Activated naive CD8-positive, alpha-beta T cell (primary cell): ENCODE data around the gene PPP1R3D.
"Not testable (repeated sequence)": the region's sequence is repeated elsewhere in the genome, so short reads cannot be mapped to it uniquely, and the experiment has no call there.

Source experiments
- H3K27ac Mint-ChIP-seq: one replicate; pipeline ENCODE4 v1.8.0; 2021; ENCODE audit warnings: mixed read lengths
- H3K27me3 Mint-ChIP-seq: one replicate; pipeline ENCODE4 v1.8.0; 2021; ENCODE audit warnings: mixed read lengths
- H3K36me3 Mint-ChIP-seq: one replicate; pipeline ENCODE4 v1.8.0; 2021; ENCODE audit warnings: mixed read lengths
- H3K4me1 Mint-ChIP-seq: one replicate; pipeline ENCODE4 v1.8.0; 2021; ENCODE audit warnings: low read depth, mixed read lengths
- H3K4me3 Mint-ChIP-seq: one replicate; pipeline ENCODE4 v1.8.0; 2021; ENCODE audit warnings: mild to moderate bottlenecking, mixed read lengths
- H3K9me3 Mint-ChIP-seq: one replicate; pipeline ENCODE4 v1.8.0; 2021; ENCODE audit warnings: low read depth, mixed read lengths

The PPP1R3D gene

DNA sequence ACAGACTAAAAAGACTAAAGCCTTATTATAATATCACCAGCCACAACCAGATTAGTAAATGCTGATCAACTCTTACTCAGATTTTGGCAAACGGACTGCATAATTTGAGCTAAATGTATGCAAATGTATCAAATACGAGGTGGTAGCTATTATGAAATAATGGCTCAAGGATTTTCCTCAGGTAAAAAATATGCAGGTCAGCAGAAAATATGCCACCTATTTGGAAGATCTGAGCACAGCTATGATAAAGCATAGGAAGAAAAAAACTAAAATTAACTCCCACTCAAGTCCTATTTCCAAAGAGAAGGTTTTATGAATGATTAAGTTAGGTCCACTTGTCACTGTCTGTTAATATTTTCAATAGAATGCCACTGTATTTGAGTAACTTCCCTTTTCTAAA is 29.1 kb downstream of the PPP1R3D start:
- no peaks in the 10 kb centered on the region for H3K9me3 Mint-ChIP-seq
- peaks cover 2% of the 10 kb centered on the region for H3K36me3 Mint-ChIP-seq
- H3K4me3 Mint-ChIP-seq = no peak overlapping the region
- H3K27me3 Mint-ChIP-seq = peaks cover 1% of the 10 kb centered on the region
- no peaks in the 10 kb centered on the region for H3K4me1 Mint-ChIP-seq
- H3K27ac Mint-ChIP-seq = no peak overlapping the region

DNA sequence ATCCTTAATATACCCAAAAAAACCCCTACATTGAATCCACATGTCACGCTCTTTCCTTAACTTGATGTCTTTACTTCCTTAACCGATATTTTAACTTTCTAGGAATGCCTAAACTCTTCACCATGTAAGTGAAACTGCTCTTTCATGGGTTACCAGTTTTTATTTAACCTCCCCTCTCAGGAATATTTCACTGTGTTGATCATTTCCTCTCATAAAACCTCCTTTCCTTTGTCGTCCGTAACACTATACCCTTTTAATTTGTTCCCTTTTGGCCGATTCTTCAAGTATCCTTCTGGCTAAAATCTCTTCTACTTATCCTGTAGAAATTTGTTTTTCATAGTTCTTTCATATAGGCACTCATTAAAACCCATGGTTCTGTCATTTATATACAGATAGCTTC is 31.2 kb downstream of the PPP1R3D start:
- H3K4me3 Mint-ChIP-seq = no peak overlapping the region
- no peaks in the 10 kb centered on the region for H3K4me1 Mint-ChIP-seq
- H3K27me3 Mint-ChIP-seq = peaks cover 1% of the 10 kb centered on the region
- peaks cover 2% of the 10 kb centered on the region for H3K36me3 Mint-ChIP-seq
- no peaks in the 10 kb centered on the region for H3K9me3 Mint-ChIP-seq
- H3K27ac Mint-ChIP-seq = no peak overlapping the region

DNA sequence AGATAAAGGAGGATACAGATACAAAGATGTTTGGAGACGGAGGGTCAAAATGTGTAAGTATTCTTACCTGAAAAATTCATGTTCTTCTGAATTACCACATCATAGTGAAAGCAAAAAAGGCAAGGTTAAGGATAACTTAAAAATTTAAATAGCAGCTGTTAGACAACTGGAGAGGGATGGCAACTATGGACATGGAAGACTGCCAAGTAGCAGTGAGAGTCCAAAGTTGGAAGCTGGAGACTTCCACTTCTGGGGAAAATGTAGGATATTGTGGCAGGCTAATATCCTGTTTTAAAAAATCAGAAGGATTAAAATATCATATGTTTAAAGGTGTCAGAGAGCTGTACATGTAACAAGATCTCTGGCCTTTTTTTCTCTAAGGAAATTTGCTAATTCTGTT is 36.5 kb downstream of the PPP1R3D start:
- H3K27ac Mint-ChIP-seq = no peak overlapping the region
- H3K27me3 Mint-ChIP-seq = peaks cover 1% of the 10 kb centered on the region
- H3K9me3 Mint-ChIP-seq = no peaks in the 10 kb centered on the region
- H3K36me3 Mint-ChIP-seq = peaks cover 9% of the 10 kb centered on the region
- no peaks in the 10 kb centered on the region for H3K4me1 Mint-ChIP-seq
- no peak overlapping the region for H3K4me3 Mint-ChIP-seq

DNA sequence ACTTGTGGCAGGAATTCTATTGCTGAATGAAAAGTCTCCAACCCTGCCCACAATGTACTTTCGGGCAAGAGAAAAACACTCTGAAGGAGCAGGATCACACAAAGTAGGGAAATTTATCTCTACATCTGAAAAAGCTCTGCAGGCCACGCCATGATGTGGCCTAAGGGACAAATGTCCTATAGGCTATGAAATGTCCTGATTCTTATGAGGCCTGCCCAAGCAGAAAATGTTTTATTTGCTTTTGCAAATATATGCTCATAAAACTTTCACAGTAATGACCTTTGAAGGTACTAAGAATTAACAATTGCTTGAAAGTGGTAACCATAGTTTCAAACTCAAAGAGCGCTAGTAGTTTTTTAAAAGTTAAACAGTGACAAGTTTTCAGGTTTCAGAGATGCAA is 37.6 kb downstream of the PPP1R3D start:
- H3K4me3 Mint-ChIP-seq = no peak overlapping the region
- H3K36me3 Mint-ChIP-seq = peaks cover 8% of the 10 kb centered on the region
- H3K27me3 Mint-ChIP-seq = no peaks in the 10 kb centered on the region
- no peak overlapping the region for H3K27ac Mint-ChIP-seq
- H3K4me1 Mint-ChIP-seq = no peaks in the 10 kb centered on the region
- no peaks in the 10 kb centered on the region for H3K9me3 Mint-ChIP-seq

DNA sequence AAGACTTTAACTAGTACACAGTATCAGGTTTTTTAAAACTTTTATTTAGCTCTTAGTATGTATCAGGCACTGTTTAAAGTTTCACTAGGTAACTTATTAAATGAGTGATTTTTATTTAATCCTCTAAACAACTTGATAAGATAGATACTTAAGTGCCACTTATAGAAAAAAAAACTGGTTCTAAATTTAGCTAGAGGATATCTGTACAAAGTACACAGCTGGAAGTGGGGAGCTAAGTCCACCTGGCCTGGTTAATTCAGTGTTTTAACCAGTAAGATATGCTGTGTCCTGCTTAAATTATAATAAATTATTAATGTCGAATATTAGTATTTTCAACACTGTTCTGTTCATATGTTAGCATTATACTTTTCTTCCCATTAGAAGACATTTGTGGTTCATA is 44.2 kb downstream of the PPP1R3D start:
- Mint-ChIP-seq H3K4me3 (no peak overlapping the region), H3K27ac (no peak overlapping the region), H3K9me3 (no peaks in the 10 kb centered on the region), H3K36me3 (peaks cover 8% of the 10 kb centered on the region), H3K4me1 (peaks cover 3% of the 10 kb centered on the region), H3K27me3 (no peaks in the 10 kb centered on the region)

DNA sequence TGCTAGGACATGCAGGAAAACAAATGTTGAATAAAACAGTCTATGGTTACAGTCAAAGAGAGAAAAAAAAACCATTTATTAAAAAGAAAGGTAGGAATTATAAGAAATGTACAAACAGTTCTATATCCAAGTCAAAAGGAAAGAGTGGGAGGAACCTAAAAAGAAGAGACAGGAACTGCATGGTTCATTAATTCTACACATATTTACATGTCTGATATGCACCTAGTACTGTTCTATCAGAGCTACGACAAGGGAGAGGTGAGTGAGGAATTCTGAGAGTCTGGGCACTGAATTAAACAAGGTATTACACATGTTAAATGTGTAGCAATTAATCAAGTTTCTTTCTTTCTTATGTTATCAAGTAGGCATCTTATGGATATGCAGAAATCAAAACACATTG is 48.5 kb downstream of the PPP1R3D start:
- H3K27me3 Mint-ChIP-seq = no peaks in the 10 kb centered on the region
- no peak overlapping the region for H3K27ac Mint-ChIP-seq
- H3K36me3 Mint-ChIP-seq = peaks cover 12% of the 10 kb centered on the region
- H3K9me3 Mint-ChIP-seq = peaks cover 3% of the 10 kb centered on the region
- H3K4me1 Mint-ChIP-seq = peaks cover 3% of the 10 kb centered on the region
- H3K4me3 Mint-ChIP-seq = no peak overlapping the region

DNA sequence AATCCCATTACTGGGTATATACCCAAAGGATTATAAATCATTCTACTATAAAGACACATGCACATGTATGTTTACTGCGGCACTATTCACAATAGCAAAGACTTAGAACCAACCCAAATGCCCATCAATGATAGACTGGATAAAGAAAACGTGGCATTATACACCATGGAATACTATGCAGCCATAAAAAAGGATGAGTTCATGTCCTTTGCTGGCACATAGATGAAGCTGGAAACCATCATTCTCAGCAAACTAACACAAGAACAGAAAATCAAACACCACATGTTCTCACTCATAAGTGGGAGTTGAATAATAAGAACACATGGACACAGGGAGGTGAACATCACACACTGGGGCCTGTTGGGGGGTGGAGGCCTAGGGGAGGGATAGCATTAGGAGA is 50.1 kb downstream of the PPP1R3D start:
- H3K4me3 Mint-ChIP-seq, H3K27me3 Mint-ChIP-seq, H3K27ac Mint-ChIP-seq, H3K9me3 Mint-ChIP-seq, H3K4me1 Mint-ChIP-seq: not testable (repeated sequence)
- H3K36me3 Mint-ChIP-seq = peaks cover 12% of the 10 kb centered on the region

DNA sequence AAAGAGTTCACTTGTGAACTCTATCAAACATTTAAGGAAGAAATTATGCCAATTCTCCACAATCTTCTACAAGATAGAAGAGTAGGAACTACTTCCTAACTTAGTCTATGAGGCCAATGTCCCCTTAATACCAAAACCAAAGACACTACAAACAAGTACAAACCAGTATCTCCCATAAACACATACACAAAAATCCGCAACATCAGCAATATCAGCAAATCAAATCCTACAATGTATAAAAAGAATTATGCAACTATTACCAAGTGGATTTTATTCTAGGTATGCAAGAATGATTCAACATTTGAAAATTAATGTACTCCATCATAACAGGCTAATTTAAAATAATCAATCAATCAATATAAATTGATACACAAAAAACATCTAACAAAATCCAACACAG is 52.1 kb downstream of the PPP1R3D start:
- Mint-ChIP-seq H3K4me3 (no peak overlapping the region), H3K4me1 (peaks cover 3% of the 10 kb centered on the region), H3K27ac (no peak overlapping the region), H3K36me3 (peaks cover 9% of the 10 kb centered on the region), H3K27me3 (no peaks in the 10 kb centered on the region), H3K9me3 (peaks cover 3% of the 10 kb centered on the region)
